ENCODE data around the gene PSD4. TPM values are rescaled to one million over a fixed set of nuclear protein-coding genes. Genes with fewer than 3 reads are reported as not detected.
A peak's percentile ranks its signal among the peaks of the same experiment; 100 is the strongest.
"Not testable (repeated sequence)": the region's sequence is repeated elsewhere in the genome, so short reads cannot be mapped to it uniquely, and the experiment has no call there.

Gene PSD4
- total and polyA plus RNA-seq, 2 donors from 2014 or later = 16.2 to 42.0 TPM

DNA sequence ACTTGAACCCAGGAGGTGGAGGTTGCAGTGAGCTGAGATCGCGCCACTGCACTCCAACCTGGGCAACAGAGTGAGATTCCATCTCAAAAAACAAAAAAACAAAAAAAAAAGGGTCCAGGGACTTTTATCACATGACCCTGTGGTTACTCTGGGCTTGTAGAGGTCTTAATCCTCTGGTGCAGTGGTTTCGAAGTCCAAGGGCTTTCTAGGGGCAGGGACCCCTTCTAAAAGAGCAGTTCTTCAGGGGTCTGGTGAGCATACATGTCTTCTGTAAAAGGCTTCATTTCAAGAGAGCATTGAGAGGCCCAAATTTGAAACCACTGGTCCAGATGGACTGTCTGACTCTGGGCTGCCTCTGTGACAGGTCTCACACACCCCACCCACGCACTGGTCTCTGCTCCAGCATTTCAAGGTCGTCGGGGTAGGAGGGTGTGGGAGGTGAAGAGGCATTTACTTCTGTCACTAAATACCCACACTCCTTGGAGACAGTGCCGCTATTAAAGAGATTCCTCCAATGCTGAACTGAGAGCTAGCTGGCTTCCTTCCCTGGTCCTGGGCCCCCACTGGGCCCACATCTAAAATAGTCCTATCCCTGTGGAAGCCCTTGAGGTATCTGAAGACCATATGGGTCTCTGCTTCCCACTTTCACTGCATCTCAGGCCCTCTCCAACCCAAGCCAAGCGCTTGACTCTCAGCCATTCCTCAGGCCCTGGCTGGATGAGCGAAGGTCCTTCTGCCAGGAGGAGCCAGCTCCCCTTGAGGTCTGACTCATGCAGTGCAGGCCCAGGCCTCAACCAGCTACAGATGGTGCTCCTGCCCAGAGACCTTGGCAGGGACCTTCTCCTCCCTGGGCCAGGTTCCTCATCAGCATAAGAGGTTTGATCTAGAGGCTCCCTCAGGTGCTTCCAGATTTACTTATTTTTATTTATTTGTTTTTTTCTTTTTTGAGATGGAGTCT, 60.1 kb downstream of the PSD4 start:
- no peak for DNase-seq
- FAIRE-seq = no peak
- peak overlapping the region; percentile 26 to 58 for H3K27ac ChIP-seq (ENCODE audit: low read depth in 2 of 2, low read length in 2 of 2)
- H3K4me1 ChIP-seq (ENCODE audit: control insufficient read depth in 2 of 3, insufficient read depth in 2 of 3, low read depth in 1 of 3, low read length in 3 of 3) = peaks cover 0 to 24% (median 7%) of the 10 kb centered on the region in 3 donors
- TF ChIP-seq, protein P1, sequence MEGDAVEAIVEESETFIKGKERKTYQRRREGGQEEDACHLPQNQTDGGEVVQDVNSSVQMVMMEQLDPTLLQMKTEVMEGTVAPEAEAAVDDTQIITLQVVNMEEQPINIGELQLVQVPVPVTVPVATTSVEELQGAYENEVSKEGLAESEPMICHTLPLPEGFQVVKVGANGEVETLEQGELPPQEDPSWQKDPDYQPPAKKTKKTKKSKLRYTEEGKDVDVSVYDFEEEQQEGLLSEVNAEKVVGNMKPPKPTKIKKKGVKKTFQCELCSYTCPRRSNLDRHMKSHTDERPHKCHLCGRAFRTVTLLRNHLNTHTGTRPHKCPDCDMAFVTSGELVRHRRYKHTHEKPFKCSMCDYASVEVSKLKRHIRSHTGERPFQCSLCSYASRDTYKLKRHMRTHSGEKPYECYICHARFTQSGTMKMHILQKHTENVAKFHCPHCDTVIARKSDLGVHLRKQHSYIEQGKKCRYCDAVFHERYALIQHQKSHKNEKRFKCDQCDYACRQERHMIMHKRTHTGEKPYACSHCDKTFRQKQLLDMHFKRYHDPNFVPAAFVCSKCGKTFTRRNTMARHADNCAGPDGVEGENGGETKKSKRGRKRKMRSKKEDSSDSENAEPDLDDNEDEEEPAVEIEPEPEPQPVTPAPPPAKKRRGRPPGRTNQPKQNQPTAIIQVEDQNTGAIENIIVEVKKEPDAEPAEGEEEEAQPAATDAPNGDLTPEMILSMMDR (IDR thresholded peaks at IDR 0.05; ENCODE audit: borderline replicate concordance, extremely low read depth, insufficient read depth) = no peak
- H3K36me3 ChIP-seq (ENCODE audit: control insufficient read depth in 2 of 3, insufficient read depth in 3 of 3, low read length in 3 of 3) = peaks cover 7 to 45% (median 17%) of the 10 kb centered on the region in 3 donors
- intact Hi-C loops (cut with DNase I) = no loop called here
- H3K9ac ChIP-seq (ENCODE audit: low read length in 3 of 3) = no peak overlapping the region
- no peaks in the 10 kb centered on the region for H3K27me3 ChIP-seq (ENCODE audit: control insufficient read depth, insufficient read depth, low read length)
- no peaks in the 10 kb centered on the region for H3K9me3 ChIP-seq (ENCODE audit: control insufficient read depth in 2 of 3, insufficient read depth in 1 of 3, low read length in 3 of 3)
- no peak overlapping the region for H3K4me3 ChIP-seq (ENCODE audit: low read length in 3 of 3)

DNA sequence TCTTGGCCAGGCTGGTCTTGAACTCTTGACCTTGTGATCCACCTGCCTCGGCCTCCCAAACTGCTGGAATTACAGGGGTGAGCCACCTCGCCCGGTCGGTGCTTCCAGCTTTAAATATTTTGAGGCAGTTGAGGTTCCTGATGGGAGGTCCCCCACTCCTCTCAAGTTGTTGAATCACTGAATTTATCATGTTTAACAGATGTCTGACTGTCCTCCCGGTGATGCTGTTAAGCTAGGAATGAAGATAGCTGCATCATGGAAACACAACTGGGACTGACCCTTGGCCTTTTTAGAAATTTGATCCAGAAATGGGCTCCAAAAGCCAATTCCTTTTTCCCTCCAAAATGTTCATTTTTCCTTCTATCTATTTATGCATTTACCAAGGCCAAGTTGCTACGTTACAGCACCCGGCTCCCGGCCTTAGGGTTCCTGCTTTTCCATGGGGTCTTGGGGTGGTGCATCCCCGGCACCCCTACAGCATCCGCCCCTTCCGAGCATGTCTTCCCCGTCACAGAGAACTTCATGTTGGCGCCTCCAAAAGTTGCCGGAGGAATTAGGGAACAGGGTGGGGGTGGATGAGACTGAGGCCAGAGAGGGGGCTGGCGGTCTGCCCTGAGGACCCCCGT, 61.1 kb downstream of the PSD4 start:
- Histone ChIP-seq H3K27me3 (ENCODE audit: control insufficient read depth, insufficient read depth, low read length) (no peaks in the 10 kb centered on the region), H3K4me3 (ENCODE audit: low read length in 3 of 3) (peak overlapping the region in 1 of 3 donors; percentile 32), H3K27ac (ENCODE audit: low read depth in 2 of 2, low read length in 2 of 2) (no peak overlapping the region), H3K4me1 (ENCODE audit: control insufficient read depth in 2 of 3, insufficient read depth in 2 of 3, low read depth in 1 of 3, low read length in 3 of 3) (peaks cover 0 to 22% (median 12%) of the 10 kb centered on the region in 3 donors), H3K9me3 (ENCODE audit: control insufficient read depth in 2 of 3, insufficient read depth in 1 of 3, low read length in 3 of 3) (no peaks in the 10 kb centered on the region), H3K9ac (ENCODE audit: low read length in 3 of 3) (no peak overlapping the region), H3K36me3 (ENCODE audit: control insufficient read depth in 2 of 3, insufficient read depth in 3 of 3, low read length in 3 of 3) (peaks cover 10 to 53% (median 17%) of the 10 kb centered on the region in 3 donors)
- TF ChIP-seq, protein P1 (IDR thresholded peaks at IDR 0.05; ENCODE audit: borderline replicate concordance, extremely low read depth, insufficient read depth) = no peak
- intact Hi-C loops (cut with DNase I) = no loop called here
- DNase-seq (no peak), FAIRE-seq (no peak)

DNA sequence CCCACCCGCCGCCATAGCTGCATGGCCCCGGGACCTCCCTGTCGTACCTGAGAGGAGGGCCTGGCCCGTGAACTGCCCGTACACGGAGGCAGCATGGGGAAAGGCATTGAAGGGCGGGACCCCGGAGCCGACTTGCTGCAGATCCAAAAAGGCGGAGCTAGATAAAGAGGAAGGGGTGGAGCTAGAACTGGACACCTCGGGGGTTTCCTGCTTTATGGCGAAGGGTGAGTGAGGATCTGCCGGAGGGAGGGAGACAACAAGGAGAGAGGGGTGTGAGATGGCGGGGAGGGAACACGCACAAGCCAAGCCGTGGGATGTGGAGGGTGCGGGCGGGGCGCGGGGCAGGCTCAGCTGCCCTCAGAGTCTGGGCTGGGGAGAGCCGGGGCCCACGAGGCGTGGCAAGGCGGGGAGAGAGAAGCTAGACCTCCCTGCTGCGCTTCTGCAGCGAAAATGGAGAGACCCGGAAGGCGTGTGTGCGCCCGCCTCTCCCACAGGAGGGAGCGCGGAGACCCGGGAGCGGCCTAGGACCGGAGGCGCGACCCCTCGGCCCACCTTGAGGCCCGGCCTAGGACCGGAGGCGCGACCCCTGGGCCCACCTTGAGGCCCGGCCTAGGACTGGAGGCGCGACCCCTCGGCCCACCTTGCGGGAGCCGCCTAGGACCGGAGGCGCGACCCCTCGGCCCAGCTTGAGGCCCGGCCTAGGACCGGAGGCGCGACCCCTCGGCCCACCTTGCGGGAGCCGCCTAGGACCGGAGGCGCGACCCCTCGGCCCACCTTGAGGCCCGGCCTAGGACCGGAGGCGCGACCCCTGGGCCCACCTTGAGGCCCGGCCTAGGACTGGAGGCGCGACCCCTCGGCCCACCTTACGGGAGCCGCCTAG, 61.8 kb downstream of the PSD4 start:
- H3K36me3 ChIP-seq (ENCODE audit: control insufficient read depth in 2 of 3, insufficient read depth in 3 of 3, low read length in 3 of 3) = peaks cover 10 to 60% (median 14%) of the 10 kb centered on the region in 3 donors
- H3K27ac ChIP-seq (ENCODE audit: low read depth in 2 of 2, low read length in 2 of 2); H3K9me3 ChIP-seq (ENCODE audit: control insufficient read depth in 2 of 3, insufficient read depth in 1 of 3, low read length in 3 of 3); intact Hi-C loops (cut with DNase I); H3K27me3 ChIP-seq (ENCODE audit: control insufficient read depth, insufficient read depth, low read length); FAIRE-seq: not testable (repeated sequence)
- H3K4me1 ChIP-seq (ENCODE audit: control insufficient read depth in 2 of 3, insufficient read depth in 2 of 3, low read depth in 1 of 3, low read length in 3 of 3) = peaks cover 0 to 22% (median 20%) of the 10 kb centered on the region in 3 donors
- DNase-seq = peak in 3 of 5 donors; percentile 71 to 83 (median 77)
- H3K9ac ChIP-seq (ENCODE audit: low read length in 3 of 3) = peak overlapping the region in 1 of 3 donors; percentile 12
- peak overlapping the region in 2 of 3 donors; percentile 16 to 32 for H3K4me3 ChIP-seq (ENCODE audit: low read length in 3 of 3)

Measured in kidney (tissue), 14 donors.